AG09319 (cell line): ENCODE measurements around the gene NTPCR.

ENCODE experiments used
- DNase-seq: peaks from one replicate; pipeline ENCODE4 v3.0.0-alpha.2; 2010; ENCODE audit warnings: low read depth; ENCODE audit errors: extremely low read depth
- CTCF ChIP-seq: IDR thresholded peaks from 2 replicates; pipeline ENCODE4 v1.5.1; 2011; ENCODE audit warnings: low read depth, mild to moderate bottlenecking, inconsistent platforms, low read length, moderate library complexity

The NTPCR gene

DNA sequence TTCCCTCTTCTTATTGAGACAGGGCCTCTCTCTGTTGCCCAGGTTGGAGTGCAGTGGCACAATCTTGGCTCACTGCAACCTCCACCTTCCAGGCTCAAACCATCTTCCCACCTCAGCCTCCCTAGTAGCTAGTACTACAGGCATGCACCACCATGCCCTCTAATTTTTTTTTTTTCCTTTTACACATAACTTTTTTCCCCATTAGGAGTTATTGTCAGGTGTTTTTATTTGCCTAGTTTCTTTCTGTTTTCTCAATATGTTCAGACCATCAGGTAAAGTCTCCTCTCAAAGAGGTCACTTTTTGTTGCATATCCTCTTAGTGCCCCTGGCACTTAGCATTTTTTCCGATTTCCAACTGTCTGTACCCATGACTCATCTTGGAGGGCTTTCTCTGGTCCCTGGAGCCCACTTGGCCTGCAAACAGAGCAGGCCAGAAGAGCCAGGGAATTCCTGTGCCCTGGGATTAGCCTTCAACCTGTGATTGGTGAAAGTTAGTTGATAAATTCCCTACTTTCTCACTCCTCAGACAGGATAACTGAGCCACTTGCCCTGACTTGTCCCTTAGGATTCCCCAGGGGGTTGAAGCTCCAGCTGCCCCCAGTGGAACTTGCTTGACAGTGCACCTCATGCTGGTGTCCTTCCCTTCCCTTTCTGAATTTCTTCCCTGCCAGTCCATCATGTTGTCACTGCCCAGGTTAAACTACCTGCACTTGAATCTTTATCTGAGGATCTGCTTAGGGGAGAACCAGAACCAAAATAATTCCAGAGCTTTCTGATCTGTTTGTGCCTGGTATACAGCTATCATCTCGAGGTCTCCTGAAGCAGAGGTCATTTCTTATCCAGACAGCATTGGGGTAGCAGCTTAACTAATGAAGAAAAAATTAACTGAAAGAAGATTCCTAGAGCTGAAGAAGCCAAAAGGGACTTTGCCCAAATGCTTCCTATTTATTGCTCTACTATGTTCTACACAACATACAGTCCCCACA is 2.4 kb downstream of the NTPCR start:
- peak; percentile 49 for TF ChIP-seq CTCF
- no peak for DNase-seq

DNA sequence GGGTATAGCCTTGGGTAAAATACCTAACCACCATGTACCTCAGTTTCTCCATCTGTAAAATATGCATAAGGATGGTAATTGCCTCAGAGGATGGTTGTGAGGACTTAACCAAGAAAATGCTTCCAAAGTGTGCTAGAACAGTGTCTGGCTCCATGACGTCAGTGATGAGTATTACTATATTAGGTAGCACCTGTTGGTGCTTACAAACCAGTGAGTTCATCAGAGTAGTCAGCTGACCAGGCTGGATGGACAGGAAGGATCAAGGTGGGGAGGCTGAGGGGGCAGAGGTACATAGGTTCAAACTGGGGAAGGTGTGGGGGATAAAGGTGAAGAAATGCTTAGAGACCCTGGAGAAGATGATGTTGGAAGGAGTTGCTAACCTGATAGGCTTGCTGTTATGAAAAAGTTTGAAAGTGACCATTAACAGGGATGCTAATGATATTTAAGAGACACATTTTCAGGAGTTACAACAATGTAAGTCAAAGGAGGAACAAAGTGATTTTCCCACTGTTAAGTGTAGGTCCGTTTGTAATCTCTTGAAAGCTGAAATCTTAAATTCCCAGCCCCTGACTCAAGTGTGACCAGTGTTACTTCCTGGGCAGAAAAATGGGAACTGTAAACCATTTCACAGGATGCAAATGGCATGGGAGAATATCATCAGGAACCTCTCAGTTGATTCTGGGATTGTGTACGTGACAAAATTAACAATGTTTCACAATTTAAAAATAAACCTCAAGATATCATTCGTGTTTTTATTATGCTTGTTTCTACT is 4.4 kb downstream of the NTPCR start:
- DNase-seq: no peak
- TF ChIP-seq CTCF: no peak

DNA sequence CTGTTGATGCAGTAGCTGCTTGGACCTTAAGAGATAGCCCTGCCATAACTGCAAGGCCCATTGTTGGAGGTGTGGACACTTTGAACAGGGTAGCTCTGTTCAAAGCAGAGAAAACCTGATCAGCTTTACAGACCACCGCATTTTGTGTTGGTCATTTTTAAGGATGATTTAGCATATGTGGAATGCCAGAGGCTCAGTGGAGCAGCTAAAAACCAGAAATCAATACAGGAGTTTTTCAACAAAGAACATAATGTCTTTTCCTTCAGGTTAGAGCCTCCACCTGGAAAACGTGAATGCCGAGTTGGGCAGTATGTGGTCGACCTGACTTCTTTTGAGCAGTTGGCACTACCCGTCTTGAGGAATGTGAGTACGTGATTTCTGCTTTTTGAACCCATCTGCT is 5.7 kb downstream of the NTPCR start:
- no peak for TF ChIP-seq CTCF
- DNase-seq: no peak

DNA sequence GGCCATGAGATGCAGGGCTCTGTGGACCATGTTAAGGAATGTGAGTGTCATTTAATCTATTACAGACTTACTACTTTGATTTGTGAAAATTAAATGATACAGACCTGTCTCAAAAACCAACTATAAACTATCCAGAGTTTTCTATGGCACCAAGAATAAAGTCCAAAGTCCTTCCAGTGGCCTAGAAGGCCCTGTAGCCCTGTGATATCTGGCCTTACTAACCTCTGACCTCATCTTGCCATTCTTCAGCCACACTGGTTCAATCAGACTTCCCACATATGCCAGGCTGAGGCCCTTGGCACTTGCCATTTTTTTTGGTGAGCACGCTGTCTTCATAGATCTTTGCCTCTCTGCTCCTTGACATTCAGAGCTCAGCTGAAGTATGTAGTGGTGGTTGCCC is 7.7 kb downstream of the NTPCR start:
- no peak for TF ChIP-seq CTCF
- no peak for DNase-seq

DNA sequence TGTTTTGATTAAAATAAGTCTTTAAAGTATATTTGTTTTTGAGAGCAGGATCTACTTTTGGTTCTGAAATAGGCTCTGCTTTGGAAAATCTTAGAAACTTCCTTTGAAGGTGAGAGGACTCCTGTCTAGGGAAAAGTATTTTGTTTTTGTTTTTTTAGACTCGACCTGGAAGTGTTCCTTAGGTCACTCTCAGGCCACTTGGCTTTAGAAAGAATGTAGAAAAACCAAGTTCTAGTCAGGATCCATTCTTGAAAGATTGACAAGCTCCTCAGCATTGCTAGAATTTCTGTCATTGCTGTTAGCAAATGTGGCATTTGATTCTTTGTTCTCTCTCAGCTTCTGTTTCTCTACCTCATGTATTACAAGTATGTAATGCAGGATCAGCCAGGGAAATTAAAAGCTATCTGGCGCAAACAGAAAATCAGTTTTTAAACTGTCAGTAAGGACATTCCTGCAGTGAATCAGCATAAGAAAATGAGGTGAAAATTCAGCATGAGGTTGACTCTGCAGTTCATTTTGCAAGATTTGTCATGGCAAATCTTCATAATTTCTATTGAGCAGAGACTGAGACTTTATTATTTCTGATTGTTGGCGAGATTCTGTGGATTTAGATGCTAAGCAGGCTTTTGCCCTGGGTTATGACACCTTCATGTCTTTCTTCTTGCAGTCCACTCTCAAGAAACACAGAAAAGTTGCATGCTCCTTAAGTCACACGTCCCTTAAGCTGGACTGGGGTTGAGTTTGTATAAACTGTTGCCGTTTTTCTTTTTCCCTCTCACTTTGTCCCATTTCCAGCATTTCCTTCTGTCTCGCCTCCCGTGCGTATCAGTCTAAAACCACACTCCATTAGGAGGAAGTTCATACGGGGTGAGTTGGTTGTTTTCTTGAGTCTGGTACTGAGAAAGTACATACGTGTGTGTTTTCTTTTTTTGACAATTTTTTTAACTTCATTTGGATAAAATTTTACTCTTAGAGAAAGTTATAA is 12.6 kb downstream of the NTPCR start:
- DNase-seq: no peak
- no peak for TF ChIP-seq CTCF

GRCh38 chr1:232964601-232965000 is 14.2 kb downstream of the NTPCR start:
- no peak for TF ChIP-seq CTCF
- DNase-seq: no peak
